Keratinocyte (primary cell): ENCODE data around the gene VAMP8.

ENCODE experiments used
- EZH2 ChIP-seq: IDR thresholded peaks from one replicate; pipeline ENCODE4 v1.6.1; 2012; ENCODE audit warnings: inconsistent platforms, mild to moderate bottlenecking, low read length, moderate library complexity
- TF ChIP-seq, protein P1 (sequence below), 3 experiments: IDR thresholded peaks in 1 of 3; conservative IDR thresholded peaks in 1 of 3; optimal IDR thresholded peaks in 1 of 3; 2 replicates in 2 of 3; 3 replicates in 1 of 3; pipeline versions ENCODE3 to v1.5.1; 2011; ENCODE audit warnings: low read length in 3 of 3, mild to moderate bottlenecking in 3 of 3, moderate library complexity in 2 of 3, control low read depth in 1 of 3, inconsistent platforms in 1 of 3; ENCODE audit not compliant: insufficient read depth in 2 of 3; ENCODE audit errors: extremely low read depth in 1 of 3

DNA sequence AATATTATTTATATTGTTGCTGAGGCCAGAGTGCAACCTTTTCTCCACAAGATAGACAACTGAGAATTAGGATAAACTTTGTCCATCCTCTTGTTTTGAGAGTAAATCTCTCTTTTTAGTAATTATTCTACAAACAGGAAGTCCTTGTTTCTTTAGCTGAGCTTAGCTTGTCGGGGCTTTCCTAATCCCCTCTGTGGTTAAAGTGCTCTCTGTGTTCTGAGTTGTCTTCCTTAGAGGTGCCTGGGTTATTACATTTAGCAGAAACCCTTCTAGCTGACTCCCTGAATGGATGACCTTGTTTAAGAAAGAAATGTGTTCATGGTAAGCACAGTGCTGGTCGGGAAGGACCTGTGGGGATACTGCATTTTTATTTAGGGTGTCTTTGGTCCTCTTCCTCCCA lies 51.3 kb downstream of the VAMP8 start:
- TF ChIP-seq, protein P1, sequence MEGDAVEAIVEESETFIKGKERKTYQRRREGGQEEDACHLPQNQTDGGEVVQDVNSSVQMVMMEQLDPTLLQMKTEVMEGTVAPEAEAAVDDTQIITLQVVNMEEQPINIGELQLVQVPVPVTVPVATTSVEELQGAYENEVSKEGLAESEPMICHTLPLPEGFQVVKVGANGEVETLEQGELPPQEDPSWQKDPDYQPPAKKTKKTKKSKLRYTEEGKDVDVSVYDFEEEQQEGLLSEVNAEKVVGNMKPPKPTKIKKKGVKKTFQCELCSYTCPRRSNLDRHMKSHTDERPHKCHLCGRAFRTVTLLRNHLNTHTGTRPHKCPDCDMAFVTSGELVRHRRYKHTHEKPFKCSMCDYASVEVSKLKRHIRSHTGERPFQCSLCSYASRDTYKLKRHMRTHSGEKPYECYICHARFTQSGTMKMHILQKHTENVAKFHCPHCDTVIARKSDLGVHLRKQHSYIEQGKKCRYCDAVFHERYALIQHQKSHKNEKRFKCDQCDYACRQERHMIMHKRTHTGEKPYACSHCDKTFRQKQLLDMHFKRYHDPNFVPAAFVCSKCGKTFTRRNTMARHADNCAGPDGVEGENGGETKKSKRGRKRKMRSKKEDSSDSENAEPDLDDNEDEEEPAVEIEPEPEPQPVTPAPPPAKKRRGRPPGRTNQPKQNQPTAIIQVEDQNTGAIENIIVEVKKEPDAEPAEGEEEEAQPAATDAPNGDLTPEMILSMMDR (optimal IDR thresholded peaks at IDR 0.05 in 1 of 3, IDR thresholded peaks at IDR 0.05 in 1 of 3, conservative IDR thresholded peaks at IDR 0.05 in 1 of 3; ENCODE audit: extremely low read depth in 1 of 3, insufficient read depth in 2 of 3, low read length in 3 of 3), result no peak
- TF ChIP-seq EZH2, result no peak
